Measurements from ENCODE around the gene PSME3. TPM values are rescaled to one million over a fixed set of nuclear protein-coding genes. Genes with fewer than 3 reads are reported as not detected.

Gene PSME3
- polyA plus RNA-seq, 1 of the 3 experiments (the other 2 are of a cell fraction) = 139 TPM

DNA sequence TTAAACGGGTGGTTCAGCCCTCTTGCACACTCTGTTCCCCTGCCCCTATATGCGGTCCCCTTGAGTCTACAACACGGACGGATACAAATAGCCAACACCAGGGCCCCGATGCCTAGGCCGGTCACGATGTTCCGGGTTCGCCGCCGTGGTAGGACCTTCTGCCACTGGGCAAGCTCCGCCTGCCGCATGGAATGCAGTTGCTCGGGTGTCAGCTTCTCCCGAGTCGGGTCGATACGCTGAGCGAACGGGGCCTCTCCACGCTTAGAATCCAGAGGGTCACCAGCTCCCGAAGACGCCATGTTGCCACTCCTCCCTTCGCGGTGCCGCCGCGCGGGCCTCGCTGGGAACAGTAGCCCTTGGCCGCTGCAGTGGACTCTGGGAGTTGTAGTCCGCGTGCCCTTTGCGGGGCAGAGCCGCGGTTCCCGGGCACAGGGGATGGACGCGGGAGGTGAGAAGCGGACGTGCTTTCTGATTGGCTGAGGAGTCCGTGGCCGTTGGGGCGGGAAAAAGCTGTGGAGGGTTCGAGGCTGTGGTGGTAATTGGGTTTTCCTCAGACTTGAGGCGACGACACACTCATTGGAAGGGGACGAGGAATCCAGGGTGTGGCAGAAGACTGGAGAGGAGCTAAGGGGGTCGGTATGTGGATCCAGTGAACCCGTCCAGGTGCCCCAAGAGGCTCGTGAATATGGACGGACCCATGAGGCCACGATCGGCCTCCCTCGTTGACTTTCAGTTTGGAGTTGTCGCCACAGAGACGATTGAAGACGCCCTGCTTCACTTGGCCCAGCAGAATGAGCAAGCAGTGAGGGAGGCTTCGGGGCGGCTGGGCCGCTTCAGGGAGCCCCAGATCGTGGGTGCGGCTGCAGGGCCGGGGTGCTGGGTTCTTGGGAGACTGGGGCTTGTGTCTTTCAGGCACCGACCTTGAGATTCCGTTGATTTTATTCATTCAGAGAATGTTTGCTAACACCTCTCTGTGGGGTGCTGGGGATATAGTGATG is 34.5 kb upstream of the PSME3 start, which contains the start of the genes CNTD1 and COA3:
TSS of gene CNTD1 (plus strand) at position 479 of the 998 bp plus-strand sequence. CDS start at position 686, 207 bp downstream.
TSS of gene COA3 (minus strand) at position 322 of the 998 bp plus-strand sequence. CDS start at position 299, 23 bp downstream.
- Histone ChIP-seq H3K27me3 (ENCODE audit: insufficient read depth) (no peaks in the 10 kb centered on the region), H3K4me3 (ENCODE audit: low read depth in 2 of 2, low read length in 1 of 2) (peak within 1 kb of the TSS; percentile 93 to 94), H3K79me2 (ENCODE audit: insufficient read depth) (peaks cover 18% of the 10 kb centered on the region; the same call in 1 of the 2 replicates), H2AFZ (ENCODE audit: low read depth) (peak within 1 kb of the TSS; percentile 81; the same call in 1 of the 2 replicates), H3K4me2 (peak within 1 kb of the TSS; percentile 87), H3K36me3 (replicated peaks in 1 of 2; ENCODE audit: control insufficient read depth in 1 of 2, insufficient read depth in 2 of 2, low read length in 1 of 2) (no peaks in the 10 kb centered on the region), H3F3A (replicated peaks; ENCODE audit: insufficient read depth) (no peaks in the 10 kb centered on the region), H3K9ac (peak within 1 kb of the TSS; percentile 84), H3K4me1 (ENCODE audit: control insufficient read depth in 1 of 2, insufficient read depth in 2 of 2, low read depth in 1 of 2, low read length in 1 of 2) (peaks cover 7 to 15% of the 10 kb centered on the region in 2 experiments; a peak in 1 of 4 replicates), H4K20me1 (ENCODE audit: insufficient read depth) (no peaks in the 10 kb centered on the region), H3K9me2 (no peaks in the 10 kb centered on the region), H3K9me3 (no peaks in the 10 kb centered on the region), H3K27ac (ENCODE audit: low read depth in 2 of 2, low read length in 1 of 2) (peak within 1 kb of the TSS; percentile 36 to 65)
- CTCF ChIA-PET = interaction anchor here (0.7 to 2.2 kb wide), 6 partner anchors 11 to 221 kb away, joined by 3 to 7 read pairs (median 4); partner anchors contain the start of genes BECN1 and PSMC3IP
- 45% methylated on average over 31 of the region's 66 CpGs for WGBS (ENCODE audit: low lambda C conversion rate)
- DNase-seq = peak; percentile 97
- POLR2A ChIA-PET = interaction anchor here (0.6 to 1.3 kb wide), 4 partner anchors 18 to 25 kb away, joined by 3 to 4 read pairs (median 4); partner anchors contain the start of genes BECN1, VPS25 and WNK4
- TF ChIP-seq FOXJ3 (CRISPR knock-in tag; IDR thresholded peaks at IDR 0.05) (no peak), MXI1 (IDR thresholded peaks at IDR 0.05; ENCODE audit: low read depth, low read length) (peak; percentile 87), GABPA (IDR thresholded peaks at IDR 0.05; ENCODE audit: low read depth) (peak; percentile 49; the same call in 1 of the 2 replicates), IRF3 (IDR thresholded peaks at IDR 0.05; ENCODE audit: low read depth, low read length) (no peak), CHD2 (IDR thresholded peaks at IDR 0.05; ENCODE audit: low read length, partially characterized antibody) (peak; percentile 81), EP300 (IDR thresholded peaks at IDR 0.05; ENCODE audit: borderline replicate concordance in 1 of 2, low read depth in 1 of 2, low read length in 1 of 2) (no peak), EZH2phosphoT487 (IDR thresholded peaks at IDR 0.05; ENCODE audit: borderline replicate concordance, low read depth) (no peak), JUND (IDR thresholded peaks at IDR 0.05) (no peak), FOSL2 (IDR thresholded peaks at IDR 0.05; ENCODE audit: borderline replicate concordance, low read depth) (no peak), USF2 (IDR thresholded peaks at IDR 0.05; ENCODE audit: borderline replicate concordance, low read depth, low read length) (no peak), TAF1 (IDR thresholded peaks at IDR 0.05; ENCODE audit: borderline replicate concordance, low read depth, low read length) (peak; percentile 66; the same call in 1 of the 2 replicates), MEF2A (IDR thresholded peaks at IDR 0.05; ENCODE audit: borderline replicate concordance, low read depth) (no peak), ZBTB33 (IDR thresholded peaks at IDR 0.05; ENCODE audit: borderline replicate concordance, low read depth) (peak; percentile 49; the same call in 1 of the 2 replicates), FOXM1 (IDR thresholded peaks at IDR 0.05; ENCODE audit: low read depth) (no peak), RAD21 (IDR thresholded peaks at IDR 0.05; ENCODE audit: low read length) (no peak), PBX3 (IDR thresholded peaks at IDR 0.05) (no peak), YY1 (IDR thresholded peaks at IDR 0.05; ENCODE audit: low read depth) (peak; percentile 94), TEAD4 (IDR thresholded peaks at IDR 0.05; ENCODE audit: borderline replicate concordance, insufficient read depth) (no peak), RXRA (IDR thresholded peaks at IDR 0.05; ENCODE audit: borderline replicate concordance, low read depth) (no peak), TCF12 (IDR thresholded peaks at IDR 0.05) (no peak)
- TF ChIP-seq, protein P1, sequence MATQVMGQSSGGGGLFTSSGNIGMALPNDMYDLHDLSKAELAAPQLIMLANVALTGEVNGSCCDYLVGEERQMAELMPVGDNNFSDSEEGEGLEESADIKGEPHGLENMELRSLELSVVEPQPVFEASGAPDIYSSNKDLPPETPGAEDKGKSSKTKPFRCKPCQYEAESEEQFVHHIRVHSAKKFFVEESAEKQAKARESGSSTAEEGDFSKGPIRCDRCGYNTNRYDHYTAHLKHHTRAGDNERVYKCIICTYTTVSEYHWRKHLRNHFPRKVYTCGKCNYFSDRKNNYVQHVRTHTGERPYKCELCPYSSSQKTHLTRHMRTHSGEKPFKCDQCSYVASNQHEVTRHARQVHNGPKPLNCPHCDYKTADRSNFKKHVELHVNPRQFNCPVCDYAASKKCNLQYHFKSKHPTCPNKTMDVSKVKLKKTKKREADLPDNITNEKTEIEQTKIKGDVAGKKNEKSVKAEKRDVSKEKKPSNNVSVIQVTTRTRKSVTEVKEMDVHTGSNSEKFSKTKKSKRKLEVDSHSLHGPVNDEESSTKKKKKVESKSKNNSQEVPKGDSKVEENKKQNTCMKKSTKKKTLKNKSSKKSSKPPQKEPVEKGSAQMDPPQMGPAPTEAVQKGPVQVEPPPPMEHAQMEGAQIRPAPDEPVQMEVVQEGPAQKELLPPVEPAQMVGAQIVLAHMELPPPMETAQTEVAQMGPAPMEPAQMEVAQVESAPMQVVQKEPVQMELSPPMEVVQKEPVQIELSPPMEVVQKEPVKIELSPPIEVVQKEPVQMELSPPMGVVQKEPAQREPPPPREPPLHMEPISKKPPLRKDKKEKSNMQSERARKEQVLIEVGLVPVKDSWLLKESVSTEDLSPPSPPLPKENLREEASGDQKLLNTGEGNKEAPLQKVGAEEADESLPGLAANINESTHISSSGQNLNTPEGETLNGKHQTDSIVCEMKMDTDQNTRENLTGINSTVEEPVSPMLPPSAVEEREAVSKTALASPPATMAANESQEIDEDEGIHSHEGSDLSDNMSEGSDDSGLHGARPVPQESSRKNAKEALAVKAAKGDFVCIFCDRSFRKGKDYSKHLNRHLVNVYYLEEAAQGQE (IDR thresholded peaks at IDR 0.05; ENCODE audit: low read depth, low read length) = no peak
- TF ChIP-seq, protein P2, sequence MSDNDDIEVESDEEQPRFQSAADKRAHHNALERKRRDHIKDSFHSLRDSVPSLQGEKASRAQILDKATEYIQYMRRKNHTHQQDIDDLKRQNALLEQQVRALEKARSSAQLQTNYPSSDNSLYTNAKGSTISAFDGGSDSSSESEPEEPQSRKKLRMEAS (IDR thresholded peaks at IDR 0.05; ENCODE audit: low read depth) = peak; percentile 96
